Thoracic aorta (tissue), 2 donors: ENCODE measurements around the gene CPZ. TPM values are rescaled to one million over a fixed set of nuclear protein-coding genes. Genes with fewer than 3 reads are reported as not detected.

Experiments
- ATAC-seq: fragments of 150-250 bp; one replicate; pipeline ENCODE4 v1.8.0; 2017; ENCODE audit warnings: low read depth; ENCODE audit not compliant: insufficient number of reproducible peaks, low FRiP score
- DNase-seq: peaks from one replicate; pipeline ENCODE4 v3.0.0-alpha.2; 2020; ENCODE audit warnings: low spot score
- H3K27ac ChIP-seq, 2 donors: fragments of 200-600 bp; sonication (generic); 1 replicate in 1 of 2; 2 replicates in 1 of 2; pipeline ENCODE4 v1.5.1; 2016; ENCODE audit warnings: mild to moderate bottlenecking in 2 of 2, moderate library complexity in 2 of 2
- H3K27me3 ChIP-seq: fragments of 200-600 bp; sonication (generic); replicated peaks from 2 replicates; pipeline ENCODE4 v1.6.0; 2016; ENCODE audit warnings: mild to moderate bottlenecking; ENCODE audit not compliant: insufficient read depth
- H3K36me3 ChIP-seq: fragments of 200-600 bp; sonication (generic); one replicate; pipeline ENCODE4 v1.5.1; 2016
- H3K4me1 ChIP-seq, 2 donors: fragments of 200-600 bp; sonication (generic); 1 replicate in 1 of 2; 2 replicates in 1 of 2; pipeline versions ENCODE4 v1.5.1 to v1.6.0; 2016; ENCODE audit warnings: low read depth in 2 of 2, mild to moderate bottlenecking in 1 of 2; ENCODE audit not compliant: control insufficient read depth in 1 of 2
- H3K4me3 ChIP-seq: fragments of 200-600 bp; sonication (generic); 2 replicates; pipeline ENCODE4 v1.5.1; 2016; ENCODE audit warnings: mild to moderate bottlenecking
- H3K9me3 ChIP-seq: fragments of 200-600 bp; sonication (generic); 2 replicates; pipeline ENCODE4 v1.5.1; 2016
- total RNA-seq, 2 donors: library from RNA; depleted of rRNA; stranded (reverse); fragments of >200 nt; gene quantifications; one replicate each; pipeline versions ENCODE4 v1.1.0 to v1.2.3, GENCODE V29; 2016
- TF ChIP-seq, protein P1 (sequence below): fragments of 200-600 bp; sonication (generic); IDR thresholded peaks from one replicate; pipeline ENCODE4 v1.5.1; 2019; ENCODE audit warnings: antibody characterized with exemption

The CPZ gene
- total RNA-seq, 2 donors from 2014 or later: 3.0 to 6.1 TPM

DNA sequence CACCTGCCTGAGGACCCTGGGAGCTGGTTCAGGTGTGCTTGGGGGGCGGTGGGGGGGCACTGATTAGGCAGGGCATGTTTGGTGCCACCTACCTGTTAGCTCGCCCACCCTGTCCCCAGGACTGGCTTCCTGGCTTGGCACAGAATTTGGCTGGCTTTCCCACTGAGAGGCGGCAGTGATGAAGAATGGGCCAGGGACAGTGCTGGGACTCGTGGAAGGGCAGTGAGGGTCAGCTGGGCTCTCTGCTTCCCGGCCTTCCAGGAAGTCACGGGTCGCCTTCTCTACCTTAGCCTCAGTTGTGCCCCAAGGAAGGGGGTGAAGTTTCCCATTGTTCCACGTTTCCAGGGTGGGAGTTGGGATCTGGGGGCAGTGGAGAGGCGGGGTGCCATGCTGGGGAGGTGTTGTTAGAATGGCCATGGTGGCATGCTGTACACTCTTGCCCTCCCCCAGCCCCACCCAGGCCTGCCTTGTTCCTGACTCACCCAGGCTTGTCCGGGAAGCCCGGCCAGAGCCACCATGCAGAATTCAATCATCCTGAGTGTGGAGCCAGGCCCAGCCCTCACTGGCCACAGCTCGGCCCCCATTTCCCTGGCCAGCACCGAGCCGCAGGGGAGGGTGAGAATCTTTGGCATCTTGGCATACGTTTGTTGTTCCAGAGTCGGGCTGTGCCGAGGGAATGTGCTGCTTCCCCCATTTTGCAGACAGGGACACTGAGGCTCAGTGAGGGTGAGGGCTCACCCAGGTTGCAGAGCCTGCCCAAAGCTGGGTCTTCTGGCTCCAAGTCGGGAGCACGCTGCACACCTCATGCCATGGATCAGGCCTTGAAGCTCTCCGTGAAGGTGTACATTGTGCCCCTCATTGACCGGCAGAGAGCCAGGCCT, 34.2 kb upstream of the CPZ start:
- DNase-seq (no peak), ATAC-seq (no peak)
- Histone ChIP-seq H3K36me3 (no peaks in the 10 kb centered on the region), H3K4me3 (no peak overlapping the region), H3K27me3 (no peaks in the 10 kb centered on the region), H3K4me1 (no peaks in the 10 kb centered on the region), H3K9me3 (no peaks in the 10 kb centered on the region), H3K27ac (no peak overlapping the region)
- TF ChIP-seq, protein P1, sequence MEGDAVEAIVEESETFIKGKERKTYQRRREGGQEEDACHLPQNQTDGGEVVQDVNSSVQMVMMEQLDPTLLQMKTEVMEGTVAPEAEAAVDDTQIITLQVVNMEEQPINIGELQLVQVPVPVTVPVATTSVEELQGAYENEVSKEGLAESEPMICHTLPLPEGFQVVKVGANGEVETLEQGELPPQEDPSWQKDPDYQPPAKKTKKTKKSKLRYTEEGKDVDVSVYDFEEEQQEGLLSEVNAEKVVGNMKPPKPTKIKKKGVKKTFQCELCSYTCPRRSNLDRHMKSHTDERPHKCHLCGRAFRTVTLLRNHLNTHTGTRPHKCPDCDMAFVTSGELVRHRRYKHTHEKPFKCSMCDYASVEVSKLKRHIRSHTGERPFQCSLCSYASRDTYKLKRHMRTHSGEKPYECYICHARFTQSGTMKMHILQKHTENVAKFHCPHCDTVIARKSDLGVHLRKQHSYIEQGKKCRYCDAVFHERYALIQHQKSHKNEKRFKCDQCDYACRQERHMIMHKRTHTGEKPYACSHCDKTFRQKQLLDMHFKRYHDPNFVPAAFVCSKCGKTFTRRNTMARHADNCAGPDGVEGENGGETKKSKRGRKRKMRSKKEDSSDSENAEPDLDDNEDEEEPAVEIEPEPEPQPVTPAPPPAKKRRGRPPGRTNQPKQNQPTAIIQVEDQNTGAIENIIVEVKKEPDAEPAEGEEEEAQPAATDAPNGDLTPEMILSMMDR: no peak

DNA sequence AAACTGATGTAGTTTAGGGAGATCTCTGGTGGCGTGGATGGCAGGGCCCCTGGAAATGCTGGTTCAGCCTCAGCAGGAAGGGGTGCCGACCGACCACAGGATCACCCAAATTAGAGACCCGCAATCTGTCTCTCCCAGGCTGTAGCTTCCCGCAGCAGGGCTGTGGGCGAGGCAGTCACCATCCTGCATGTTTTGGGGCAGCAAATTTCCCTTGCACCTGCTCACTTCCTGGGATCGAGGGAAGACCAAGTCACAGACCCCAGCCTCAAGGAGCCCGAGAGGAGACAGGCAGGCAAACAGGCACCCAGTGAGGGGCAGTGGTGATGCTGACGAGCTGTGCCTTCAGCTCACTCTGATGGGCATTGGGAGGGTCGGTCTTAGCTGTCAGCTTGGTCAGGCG, 33.6 kb upstream of the CPZ start:
- Histone ChIP-seq H3K9me3 (no peaks in the 10 kb centered on the region), H3K27ac (no peak overlapping the region), H3K4me1 (no peaks in the 10 kb centered on the region), H3K27me3 (no peaks in the 10 kb centered on the region), H3K36me3 (no peaks in the 10 kb centered on the region), H3K4me3 (no peak overlapping the region)
- no peak for ATAC-seq
- TF ChIP-seq, protein P1: no peak
- no peak for DNase-seq

DNA sequence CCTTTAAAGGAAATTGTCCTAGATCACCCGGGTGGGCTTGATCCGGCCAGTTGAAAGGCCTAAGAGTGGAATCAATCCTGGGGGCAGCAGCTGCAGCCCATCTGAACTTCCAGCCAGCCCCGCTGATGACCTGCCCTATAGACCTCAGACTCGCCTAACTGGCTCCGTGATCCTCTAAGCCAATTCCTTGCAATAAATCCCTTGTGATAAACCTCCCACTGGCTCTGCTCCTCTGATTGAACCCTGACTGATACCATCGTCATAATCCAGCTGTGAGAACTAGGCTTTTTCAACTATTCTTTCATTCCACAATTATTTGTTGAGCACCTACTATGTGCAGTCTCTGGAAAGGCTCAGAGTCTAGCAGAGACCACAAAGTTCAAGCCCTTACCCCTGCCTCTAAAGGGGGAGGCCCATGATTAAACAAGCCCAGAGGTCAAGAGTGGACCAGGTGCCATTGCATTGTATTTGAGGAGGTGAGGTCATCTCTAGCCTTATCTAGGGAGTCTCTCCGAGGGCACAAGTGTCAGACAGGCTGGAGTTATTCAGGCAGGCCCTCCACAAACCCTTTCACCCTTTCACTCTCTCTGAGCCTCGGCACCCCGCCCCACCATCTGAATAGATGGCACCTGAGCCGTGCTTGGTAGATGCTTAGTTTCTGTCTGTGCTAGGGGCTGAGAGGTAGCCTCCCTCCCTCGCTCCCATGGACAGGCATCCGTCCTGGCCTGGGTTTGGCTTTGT, 32.9 kb upstream of the CPZ start:
- no peak overlapping the region for H3K4me3 ChIP-seq
- TF ChIP-seq, protein P1: no peak
- ATAC-seq (no peak), DNase-seq (no peak)
- H3K4me1 ChIP-seq: no peaks in the 10 kb centered on the region
- no peaks in the 10 kb centered on the region for H3K9me3 ChIP-seq
- no peaks in the 10 kb centered on the region for H3K27me3 ChIP-seq
- no peaks in the 10 kb centered on the region for H3K36me3 ChIP-seq
- no peak overlapping the region for H3K27ac ChIP-seq

DNA sequence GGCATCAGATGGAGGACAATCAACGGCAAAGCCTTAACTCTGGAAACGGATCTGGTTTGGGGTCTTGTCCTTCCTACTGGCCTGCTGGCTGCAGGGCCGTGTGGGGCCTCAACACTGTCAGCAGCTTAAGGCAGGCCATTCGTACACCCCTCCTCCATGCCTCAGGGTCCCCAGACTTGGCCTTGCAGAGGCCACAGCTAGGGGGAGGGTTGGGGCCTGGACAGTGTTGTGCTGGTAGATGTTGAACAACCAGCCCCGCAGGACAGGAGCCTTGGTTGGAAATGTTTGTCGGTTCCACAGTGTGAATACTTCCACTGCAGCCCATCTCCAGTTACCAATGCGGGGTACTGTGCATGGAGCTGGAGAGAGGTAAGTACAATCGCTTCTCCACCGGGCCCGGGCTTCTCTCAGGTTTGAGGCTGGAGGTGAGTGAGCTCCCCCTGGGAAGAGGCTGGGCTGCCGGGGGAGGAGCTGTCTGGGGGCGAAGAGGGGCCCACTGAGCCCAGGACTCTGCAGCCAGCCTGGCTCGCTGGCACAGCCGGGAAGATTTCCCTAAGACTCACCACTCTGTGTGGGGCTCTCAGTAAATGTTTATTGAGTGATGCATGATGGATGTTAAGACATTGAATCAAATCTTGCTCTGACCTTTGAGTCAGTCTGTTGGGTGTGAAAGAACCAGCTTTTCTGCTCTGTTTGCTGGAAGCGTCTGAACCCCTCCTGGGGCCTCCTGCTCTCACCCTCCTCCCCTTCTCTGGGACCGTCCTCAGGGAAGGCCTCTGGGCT, 32.1 kb upstream of the CPZ start:
- Histone ChIP-seq H3K36me3 (no peaks in the 10 kb centered on the region), H3K27ac (no peak overlapping the region), H3K9me3 (no peaks in the 10 kb centered on the region), H3K4me3 (no peak overlapping the region), H3K4me1 (no peaks in the 10 kb centered on the region), H3K27me3 (no peaks in the 10 kb centered on the region)
- DNase-seq: no peak
- no peak for ATAC-seq
- TF ChIP-seq, protein P1: no peak

DNA sequence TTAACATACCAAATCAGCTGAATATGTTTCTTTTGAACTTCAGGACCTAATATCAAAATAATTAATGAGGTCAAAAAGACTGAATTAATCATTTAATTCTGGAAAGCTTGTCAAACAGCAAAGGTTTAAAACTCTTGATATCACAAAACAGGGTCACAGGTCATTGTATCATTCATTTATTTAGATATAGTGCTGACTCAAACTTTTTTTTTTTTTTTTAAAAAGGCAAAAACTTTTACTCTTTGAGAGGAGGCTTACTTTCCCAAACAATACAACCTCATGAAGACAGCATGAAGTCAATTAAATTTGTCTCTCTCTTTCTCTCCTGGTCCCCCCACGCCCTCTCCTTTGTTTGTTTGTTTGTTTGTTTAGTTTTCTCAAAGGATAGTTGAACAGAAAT, 28.0 kb upstream of the CPZ start:
- no peaks in the 10 kb centered on the region for H3K36me3 ChIP-seq
- DNase-seq (no peak), ATAC-seq (no peak)
- no peaks in the 10 kb centered on the region for H3K4me1 ChIP-seq
- H3K27ac ChIP-seq: no peak overlapping the region
- no peaks in the 10 kb centered on the region for H3K9me3 ChIP-seq
- H3K27me3 ChIP-seq: no peaks in the 10 kb centered on the region
- no peak overlapping the region for H3K4me3 ChIP-seq
- TF ChIP-seq, protein P1: no peak
